Erythroblast (primary cell): ENCODE data around the gene OR2AT4.
A peak's percentile ranks its signal among the peaks of the same experiment; 100 is the strongest.

Source experiments
- DNase-seq, 2 experiments: peaks; one replicate each; lab custom pipeline; 2025; lab: John Stamatoyannopoulos, UW
- GATA1 ChIP-seq: IDR thresholded peaks from 2 replicates; pipeline ENCODE4 v1.6.1; 2011; ENCODE audit warnings: low read depth, mild to moderate bottlenecking, control low read depth, low read length, moderate library complexity
- POLR2A ChIP-seq: IDR thresholded peaks from 2 replicates; pipeline ENCODE4 v1.6.1; 2011; ENCODE audit warnings: mild to moderate bottlenecking, low read length

The OR2AT4 gene

DNA sequence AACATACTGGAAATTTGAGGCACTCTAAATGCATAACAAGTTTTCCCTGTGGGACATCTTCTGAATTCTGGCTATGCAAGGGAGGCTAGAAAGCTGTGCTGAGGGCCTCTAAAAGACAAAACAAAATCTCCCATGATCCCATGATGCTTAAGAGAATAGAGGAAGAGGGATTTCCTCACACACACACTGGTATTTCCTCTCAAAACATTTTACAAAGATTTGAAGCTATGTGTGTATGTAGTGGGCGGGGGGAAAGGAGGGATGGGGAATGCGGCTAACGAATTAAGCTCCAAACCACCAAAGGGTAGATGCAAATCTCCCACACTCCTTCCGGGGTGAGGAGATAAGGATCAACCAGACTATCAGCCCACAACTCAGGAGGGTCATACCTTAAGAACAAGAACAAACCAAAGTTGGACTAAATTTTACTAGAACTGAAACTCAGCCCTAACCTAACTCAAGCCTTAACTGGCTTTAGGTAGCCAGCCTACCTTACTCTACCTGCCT, 6.0 kb downstream of the OR2AT4 start:
- no peak for TF ChIP-seq GATA1
- TF ChIP-seq POLR2A, result no peak
- no peak for DNase-seq

DNA sequence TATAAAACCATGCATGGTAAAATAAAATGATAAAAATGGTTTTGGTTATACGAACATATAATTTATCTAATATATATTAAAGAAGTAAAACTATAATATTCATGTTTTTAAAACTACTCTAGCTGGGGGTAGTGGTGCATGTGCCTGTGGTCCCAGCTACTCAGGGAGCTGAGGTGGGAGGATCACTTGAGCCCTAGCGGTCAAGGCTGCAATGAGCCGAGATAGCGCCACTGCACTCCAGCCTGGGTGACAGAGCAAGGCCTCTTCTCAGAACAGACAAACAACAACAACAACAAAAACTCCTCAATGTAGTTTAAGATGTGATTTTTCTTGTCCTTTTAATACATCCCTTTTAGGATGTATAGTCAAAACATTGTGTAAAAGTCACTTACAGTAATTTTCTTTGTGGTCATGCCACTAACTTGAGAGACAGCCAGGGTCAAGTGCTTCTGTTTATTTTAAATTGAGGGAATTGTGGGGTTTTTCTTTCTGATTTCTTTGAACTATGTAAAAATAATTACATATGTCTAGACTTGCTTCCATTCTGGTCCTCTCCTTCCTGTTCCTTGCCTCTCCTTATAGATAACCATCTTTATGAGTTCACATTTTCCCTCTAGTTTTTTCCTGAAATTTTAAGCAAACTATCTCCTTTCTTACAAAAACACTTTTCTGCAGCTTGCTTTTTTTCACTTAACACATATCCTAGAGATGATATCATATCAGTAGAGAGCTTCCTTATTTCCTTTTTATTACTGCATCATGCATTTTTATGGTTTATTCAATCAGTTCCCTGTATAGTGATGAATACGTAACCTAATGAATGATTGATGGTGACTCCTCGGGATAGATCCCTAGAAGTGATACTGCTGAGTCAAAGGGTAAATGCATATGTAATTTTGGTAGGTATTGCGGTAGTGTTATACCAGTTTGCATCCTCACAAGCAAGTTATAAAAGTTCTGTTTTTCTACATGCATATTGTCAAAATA, 9.1 kb downstream of the OR2AT4 start:
- TF ChIP-seq POLR2A, result no peak
- TF ChIP-seq GATA1, result no peak
- DNase-seq, result peak in 1 of 2 experiments; percentile 17

DNA sequence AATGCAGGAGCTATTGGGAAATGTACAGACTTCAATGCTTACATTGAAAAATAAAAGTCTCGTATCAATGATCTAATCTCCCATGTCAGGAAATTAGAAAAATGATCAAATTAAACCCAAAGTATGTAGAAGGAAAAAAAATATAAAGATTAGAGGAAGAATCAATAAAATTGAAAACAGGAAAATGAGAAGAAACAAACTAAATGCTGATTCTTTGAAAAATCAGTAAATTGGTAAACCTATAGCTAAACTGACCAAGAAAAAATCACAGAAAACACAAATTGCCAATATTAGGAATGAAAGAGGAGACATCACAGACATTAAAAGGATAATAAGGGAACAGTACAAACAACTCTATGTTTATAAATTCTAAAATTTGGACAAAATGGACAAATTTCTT, 11.8 kb downstream of the OR2AT4 start:
- no peak for DNase-seq
- TF ChIP-seq GATA1 (no peak), POLR2A (no peak)

DNA sequence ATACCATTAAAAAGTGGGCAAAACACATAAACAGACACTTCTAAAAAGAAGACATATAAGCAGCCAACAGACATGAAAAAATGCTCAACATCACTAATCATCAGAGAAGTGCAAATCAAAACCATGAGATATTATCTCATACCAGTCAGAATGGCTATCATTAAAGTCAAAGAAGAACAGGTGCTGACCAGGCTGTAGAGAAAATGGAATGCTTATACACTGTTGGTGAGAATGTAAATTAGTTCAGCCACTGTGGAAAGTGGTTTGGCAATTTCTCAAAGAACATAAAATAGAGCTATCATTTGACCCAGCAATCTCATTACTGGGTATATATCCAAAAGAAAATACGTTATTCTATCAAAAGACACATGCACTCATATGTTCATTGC, 13.5 kb downstream of the OR2AT4 start:
- TF ChIP-seq POLR2A, result no peak
- no peak for TF ChIP-seq GATA1
- DNase-seq, result no peak

DNA sequence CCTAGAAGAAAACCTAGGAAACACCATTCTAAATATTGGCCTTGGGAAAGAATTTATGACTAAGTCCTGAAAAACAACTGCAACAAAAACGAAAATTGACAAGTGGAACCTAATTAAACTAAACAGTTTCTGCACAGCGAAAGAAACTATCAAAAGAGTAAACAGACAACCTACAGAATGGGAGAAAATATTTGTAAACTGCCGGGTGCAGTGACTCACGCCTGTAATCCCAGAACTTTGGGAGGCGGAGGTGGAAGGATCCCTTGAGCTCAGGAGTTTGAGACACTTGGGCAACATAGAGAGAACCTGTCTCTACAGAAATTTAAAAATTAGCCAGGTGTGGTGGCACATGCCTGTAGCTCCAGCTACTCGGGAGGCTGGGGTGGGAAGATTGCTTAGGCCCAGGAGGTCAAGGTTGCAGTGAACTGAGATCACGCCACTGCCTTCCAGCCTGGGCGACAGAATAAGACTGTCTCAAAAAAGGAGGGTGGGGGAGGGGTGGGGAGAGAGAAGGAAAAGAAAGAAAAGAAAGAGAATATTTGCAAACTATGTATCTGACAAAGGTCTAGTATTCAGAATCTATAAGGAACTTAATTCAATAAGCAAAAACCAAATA, 14.0 kb downstream of the OR2AT4 start:
- no peak for TF ChIP-seq POLR2A
- no peak for DNase-seq

DNA sequence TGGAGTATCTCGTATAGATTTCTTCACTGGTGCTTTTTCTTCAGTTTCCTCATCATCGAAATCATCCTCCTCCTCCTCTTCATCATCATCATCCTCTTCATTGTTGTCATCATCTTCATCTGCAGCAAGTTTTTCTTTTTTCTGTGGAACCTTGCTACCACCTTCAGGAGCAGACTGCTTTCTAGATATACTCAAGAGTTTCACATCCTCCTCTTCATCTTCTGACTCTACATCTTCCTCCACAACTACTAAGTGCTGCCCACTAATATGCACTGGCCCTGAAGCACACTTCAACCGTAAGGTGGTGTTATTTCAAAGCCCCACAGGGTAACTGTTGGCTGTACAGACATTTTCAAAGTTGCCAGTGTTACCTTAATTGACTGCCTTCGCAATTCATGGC, 17.1 kb downstream of the OR2AT4 start:
- TF ChIP-seq GATA1, result no peak
- TF ChIP-seq POLR2A, result no peak
- no peak for DNase-seq

DNA sequence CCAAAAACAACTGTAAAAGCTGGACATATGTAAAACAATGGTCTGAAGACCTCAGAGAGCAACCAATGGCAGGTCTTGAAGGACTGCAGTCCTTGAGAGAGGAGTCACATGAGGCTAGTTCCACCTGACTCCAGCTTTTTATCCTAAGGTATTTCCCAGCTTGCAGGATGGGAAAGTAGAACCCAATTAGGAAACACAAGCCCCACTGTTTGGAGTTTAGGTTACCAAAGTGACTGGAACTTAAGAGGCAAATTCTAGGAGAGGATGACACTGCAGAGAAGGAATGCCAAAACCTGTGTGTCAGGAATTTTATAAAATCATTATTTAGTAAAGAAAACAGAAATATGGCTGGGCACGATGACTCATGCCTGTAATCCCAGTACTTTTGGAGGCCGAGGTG, 18.4 kb downstream of the OR2AT4 start:
- no peak for TF ChIP-seq POLR2A
- TF ChIP-seq GATA1, result no peak

DNA sequence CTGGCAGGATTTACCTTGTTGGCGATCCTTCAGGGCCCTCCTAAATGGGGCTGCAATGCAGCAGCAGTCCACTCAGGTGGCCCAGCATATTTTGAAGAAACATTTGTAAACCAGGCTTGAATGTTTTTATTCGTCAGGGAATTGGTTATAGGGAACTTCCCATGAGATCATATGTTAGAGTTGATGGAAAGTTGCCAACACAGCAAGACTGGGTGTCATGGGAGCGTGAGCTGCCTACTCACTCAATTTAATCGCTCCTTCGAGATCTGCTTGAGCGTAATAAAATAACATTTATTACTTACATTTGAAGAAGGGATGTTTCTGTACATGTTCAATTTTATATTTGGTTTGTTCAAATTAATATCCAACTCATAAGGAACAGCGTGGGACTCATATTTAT, 19.4 kb downstream of the OR2AT4 start:
- DNase-seq, result no peak
- no peak for TF ChIP-seq GATA1
- no peak for TF ChIP-seq POLR2A

More for the DNA sequence above, 18.4 kb downstream of the OR2AT4 start:
- no peak for DNase-seq

DNA sequence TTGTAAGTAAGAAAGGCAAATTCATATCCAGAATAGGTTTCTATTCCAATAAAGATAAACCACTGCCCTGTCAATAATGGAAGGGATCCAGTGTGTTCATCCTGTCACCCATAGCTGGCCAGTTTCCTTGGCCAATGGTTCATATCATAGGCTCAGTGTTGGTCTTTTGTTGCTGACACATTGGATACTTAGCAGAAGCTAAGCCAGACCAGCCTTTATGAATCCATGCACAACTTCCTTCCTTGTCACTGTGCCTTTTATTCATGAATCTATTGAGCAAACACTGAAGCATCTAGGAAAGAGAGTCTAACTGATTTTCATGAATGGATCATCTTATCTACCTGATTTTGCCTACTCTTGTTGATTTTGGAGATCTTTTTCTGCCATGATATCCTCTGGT, 20.0 kb downstream of the OR2AT4 start:
- no peak for DNase-seq
- TF ChIP-seq GATA1 (no peak), POLR2A (no peak)

DNA sequence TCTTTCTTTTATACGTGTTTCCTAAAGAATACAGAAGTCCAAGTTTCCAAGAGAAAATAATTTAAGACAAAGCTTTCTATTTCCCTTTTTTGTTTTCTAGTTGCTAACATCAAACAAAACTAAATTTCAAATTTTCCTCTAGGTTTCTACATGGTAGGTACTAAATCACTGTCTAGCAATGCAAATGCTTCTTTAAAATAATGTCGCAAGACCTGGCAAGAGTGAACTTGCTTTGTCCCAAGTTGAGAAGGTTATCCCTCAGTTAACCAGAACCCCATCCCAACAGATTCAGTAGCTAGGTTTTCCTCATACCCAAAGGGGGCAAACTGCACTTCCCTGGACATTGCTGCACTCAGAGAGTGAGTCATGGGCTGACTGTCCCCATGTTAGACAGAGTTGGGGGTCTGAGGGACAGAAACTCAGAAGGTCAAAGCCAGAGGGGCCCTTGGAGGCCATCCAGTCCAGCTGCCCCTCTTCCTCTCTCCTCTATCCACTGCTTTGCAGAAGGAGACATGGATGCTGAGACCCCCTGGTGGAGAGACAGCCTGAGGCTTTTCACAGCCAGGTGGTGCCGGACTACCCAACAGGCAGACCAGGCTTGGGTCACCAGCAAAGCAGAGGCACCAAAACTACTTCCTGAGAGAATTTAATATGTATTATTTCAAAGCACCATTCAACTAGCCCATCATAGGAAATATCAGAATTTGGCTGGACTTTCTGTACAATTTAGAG, 23.1 kb downstream of the OR2AT4 start:
- no peak for TF ChIP-seq POLR2A
- TF ChIP-seq GATA1, result no peak
- DNase-seq, result peak in 1 of 2 experiments; percentile 11

DNA sequence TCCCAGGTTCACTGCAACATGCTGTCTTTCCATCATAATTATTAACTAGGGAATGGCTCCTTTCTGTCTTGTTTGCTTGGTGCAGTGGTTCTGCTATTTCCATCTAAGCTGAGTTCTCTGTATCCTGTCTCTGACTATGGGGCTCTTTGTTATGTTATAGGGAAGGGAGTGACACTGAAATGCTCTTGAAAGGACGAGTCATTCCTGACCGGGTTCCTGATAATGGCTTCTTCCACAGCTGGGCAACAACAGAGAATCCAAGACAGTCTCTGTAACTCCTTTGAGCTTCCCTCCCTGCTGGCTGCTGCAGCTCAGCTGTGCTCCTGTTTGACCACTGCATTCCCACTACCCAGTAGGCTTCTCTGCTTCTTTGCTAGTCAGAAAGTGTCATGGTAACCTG, 24.1 kb downstream of the OR2AT4 start:
- TF ChIP-seq POLR2A, result no peak
- no peak for TF ChIP-seq GATA1

DNA sequence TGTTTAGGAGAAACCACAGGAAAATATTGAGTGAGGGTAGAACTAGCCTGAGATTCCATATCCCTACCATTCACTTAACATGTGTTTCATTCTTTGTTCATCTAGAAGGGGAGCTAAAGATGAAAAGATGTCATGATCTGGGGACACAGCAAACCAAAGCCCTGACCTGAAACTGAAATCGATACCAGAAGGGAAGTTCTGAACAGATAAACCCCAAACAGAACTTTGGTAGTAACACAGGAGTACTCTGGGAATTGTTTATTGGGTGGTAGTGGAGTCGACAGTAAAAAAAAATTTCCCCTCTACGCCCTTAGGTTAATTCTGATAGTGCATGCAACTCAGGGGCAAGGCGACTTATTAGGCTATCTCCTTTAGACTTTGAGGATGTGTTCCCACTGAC, 27.2 kb downstream of the OR2AT4 start:
- DNase-seq, result no peak
- TF ChIP-seq POLR2A, result no peak
- no peak for TF ChIP-seq GATA1

More for the DNA sequence above, 24.1 kb downstream of the OR2AT4 start:
- peak in 1 of 2 experiments; percentile 14 for DNase-seq

DNA sequence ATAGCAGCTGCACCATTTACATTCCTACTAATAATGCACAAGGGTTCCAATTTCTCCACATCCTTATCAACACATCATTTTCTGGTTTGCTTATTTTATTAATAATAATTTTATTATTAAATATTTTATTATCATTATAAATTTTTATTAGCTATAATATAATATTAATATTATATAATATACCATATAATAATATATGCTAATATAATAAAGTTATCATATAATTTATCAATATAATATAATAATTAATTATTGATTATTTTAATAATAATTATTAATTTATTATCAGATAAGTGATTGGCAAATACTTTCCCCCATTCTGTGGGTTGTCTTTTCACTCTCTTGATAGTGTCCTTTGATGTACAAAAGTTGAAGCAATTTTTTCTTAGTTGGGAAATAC, 27.7 kb downstream of the OR2AT4 start:
- no peak for DNase-seq
- no peak for TF ChIP-seq POLR2A
- no peak for TF ChIP-seq GATA1

DNA sequence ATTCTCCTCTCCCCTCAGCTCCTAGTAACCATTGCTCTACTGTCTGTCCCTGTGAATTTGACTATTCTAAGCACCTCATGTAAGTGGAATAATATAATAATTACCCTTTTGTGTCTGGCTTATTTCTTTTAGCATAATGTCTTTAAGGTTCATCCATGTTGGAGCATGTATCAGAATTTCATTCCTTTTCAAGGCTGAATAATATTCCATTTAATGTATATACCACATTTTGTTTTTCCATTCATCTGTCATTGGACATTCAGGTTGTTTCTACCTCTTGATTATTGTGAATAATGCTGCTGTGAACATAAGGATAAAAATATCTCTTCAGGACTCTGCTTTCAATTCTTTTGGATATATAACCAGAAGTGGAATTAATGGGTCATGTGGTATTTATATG, 28.1 kb downstream of the OR2AT4 start:
- DNase-seq, result no peak
- TF ChIP-seq POLR2A (no peak), GATA1 (no peak)
